GM12878 (cell line): ENCODE measurements around the gene MLLT3.

Source experiments
- CEBPZ ChIP-seq: fragments of 150-350 bp; IDR thresholded peaks from 2 replicates; pipeline ENCODE4 v1.6.1; 2016; ENCODE audit warnings: low read depth, low read length
- CTCF ChIP-seq, 3 experiments: IDR thresholded peaks in 2 of 3; conservative IDR thresholded peaks in 1 of 3; 2 replicates each; pipeline ENCODE4 v1.5.1; 2011; ENCODE audit warnings: low read depth in 3 of 3, low read length in 3 of 3, mild to moderate bottlenecking in 3 of 3, control low read depth in 2 of 3, moderate library complexity in 2 of 3, inconsistent platforms in 1 of 3, mixed read lengths in 1 of 3; ENCODE audit not compliant: control insufficient read depth in 2 of 3, insufficient read depth in 1 of 3; ENCODE audit errors: extremely low read depth in 1 of 3
- E2F4 ChIP-seq: IDR thresholded peaks from 2 replicates; pipeline ENCODE4 v1.6.1; 2012; ENCODE audit warnings: low read depth, low read length, improper control_type of control experiment
- EP300 ChIP-seq, 2 experiments: fragments of 150-350 bp in 1 of 2; IDR thresholded peaks; 2 replicates each; pipeline ENCODE4 v1.6.1; 2011 to 2012; ENCODE audit warnings: low read depth in 2 of 2, low read length in 2 of 2, borderline replicate concordance in 1 of 2, improper control_type of control experiment in 1 of 2, inconsistent platforms in 1 of 2; ENCODE audit not compliant: control insufficient read depth in 1 of 2
- FOXM1 ChIP-seq: IDR thresholded peaks from 2 replicates; pipeline ENCODE4 v1.6.1; 2012; ENCODE audit warnings: low read depth, mild to moderate bottlenecking, inconsistent platforms, low read length, moderate library complexity
- NRF1 ChIP-seq: conservative IDR thresholded peaks from 2 replicates; pipeline ENCODE4 v1.6.1; 2011; ENCODE audit warnings: mild to moderate bottlenecking, low read depth, low read length, improper control_type of control experiment
- POLR2A ChIP-seq: IDR thresholded peaks from 2 replicates; pipeline ENCODE4 v1.6.1; 2011; ENCODE audit warnings: low read depth, mild to moderate bottlenecking, low read length
- RFX5 ChIP-seq: IDR thresholded peaks from 2 replicates; pipeline ENCODE4 v1.6.1; 2011; ENCODE audit warnings: low read depth, low read length, improper control_type of control experiment
- YY1 ChIP-seq: IDR thresholded peaks from 2 replicates; pipeline ENCODE4 v1.6.1; 2011; ENCODE audit warnings: low read depth, mild to moderate bottlenecking, low read length
- ZNF274 ChIP-seq: IDR thresholded peaks from one replicate; pipeline ENCODE4 v1.8.0; 2011; ENCODE audit not compliant: insufficient read length, insufficient read depth

GRCh38 chr9:20559231-20559890 lies 62.9 kb downstream of the MLLT3 start:
- no peak for TF ChIP-seq CTCF (IDR thresholded peaks at IDR 0.05 in 2 of 3, conservative IDR thresholded peaks at IDR 0.05 in 1 of 3; ENCODE audit: control insufficient read depth in 2 of 3, extremely low read depth in 1 of 3, insufficient read depth in 1 of 3, low read depth in 3 of 3, low read length in 3 of 3)
- TF ChIP-seq YY1, result no peak
- TF ChIP-seq FOXM1, result no peak
- TF ChIP-seq NRF1, result no peak
- TF ChIP-seq POLR2A, result no peak
- no peak for TF ChIP-seq EP300 (IDR thresholded peaks at IDR 0.05; ENCODE audit: borderline replicate concordance in 1 of 2, control insufficient read depth in 1 of 2, low read depth in 2 of 2, low read length in 2 of 2)
- no peak for TF ChIP-seq ZNF274
- TF ChIP-seq CEBPZ, result no peak
- no peak for TF ChIP-seq RFX5
- TF ChIP-seq E2F4, result no peak
